A172 (cell line): ENCODE data around the gene ULK1. TPM values are rescaled to one million over a fixed set of nuclear protein-coding genes. Genes with fewer than 3 reads are reported as not detected.

Source experiments
- DNase-seq: peaks from one replicate; pipeline ENCODE4 v3.0.0-alpha.2; 2015; ENCODE audit warnings: low spot score
- total RNA-seq: library from RNA; depleted of rRNA; stranded (reverse); fragments of >200 nt; shearing (Covaris generic); gene quantifications from 2 replicates; pipeline ENCODE4 v1.2.3, GENCODE V29; 2014

Gene ULK1
- total RNA-seq, 1 experiment from 2014 or later, result 8.0 TPM

GRCh38 chr12:131920157-131920508 is 25.7 kb downstream of the ULK1 start:
- no peak for DNase-seq

- DNase-seq, result no peak
Observed at GRCh38 chr12:131920902-131921840, 26.7 kb downstream of the ULK1 start.

- DNase-seq, result no peak
Observed at GRCh38 chr12:131921866-131922769, 27.7 kb downstream of the ULK1 start.

- no peak for DNase-seq
Observed at GRCh38 chr12:131922772-131923171, 28.4 kb downstream of the ULK1 start.

- DNase-seq, result no peak
Observed at GRCh38 chr12:131923260-131923659, 28.8 kb downstream of the ULK1 start.

- no peak for DNase-seq
Observed at GRCh38 chr12:131927110-131928079, 33.0 kb downstream of the ULK1 start.

- no peak for DNase-seq
Observed at GRCh38 chr12:131928080-131928710, 33.8 kb downstream of the ULK1 start.

- DNase-seq, result peak; percentile 77
Observed at GRCh38 chr12:131928711-131929580, 34.5 kb downstream of the ULK1 start, which contains the start of gene PUS1. Gene PUS1, plus strand, starts transcription at chr12:131929276. Its CDS starts 447 bp downstream, at chr12:131929723.

- no peak for DNase-seq
Observed at GRCh38 chr12:131929581-131930456, 35.4 kb downstream of the ULK1 start.

GRCh38 chr12:131930510-131930909 is 36.1 kb downstream of the ULK1 start:
- no peak for DNase-seq

GRCh38 chr12:131933387-131933786 is 39.0 kb downstream of the ULK1 start:
- no peak for DNase-seq

- DNase-seq, result no peak
Observed at GRCh38 chr12:131934535-131934934, 40.1 kb downstream of the ULK1 start.

- DNase-seq, result no peak
Observed at GRCh38 chr12:131938082-131938481, 43.7 kb downstream of the ULK1 start.

GRCh38 chr12:131939007-131939406 is 44.6 kb downstream of the ULK1 start:
- no peak for DNase-seq

- no peak for DNase-seq
Observed at GRCh38 chr12:131940141-131940547, 45.7 kb downstream of the ULK1 start.

GRCh38 chr12:131941116-131941986 is 46.9 kb downstream of the ULK1 start:
- no peak for DNase-seq

GRCh38 chr12:131941987-131942341 is 47.5 kb downstream of the ULK1 start:
- no peak for DNase-seq

- no peak for DNase-seq
Observed at GRCh38 chr12:131942671-131943070, 48.2 kb downstream of the ULK1 start.
